Right forelimb (tissue), 1 donor: Measurements from ENCODE around the gene TXN.

ENCODE experiments used
- DNase-seq: peaks from one replicate; pipeline ENCODE4 v3.0.0-alpha.2; 2018

TXN gene

GRCh38 chr9:110256380-110257096 is at the start of gene TXN:
TSS of gene TXN (minus strand) at chr9:110256507. CDS start at chr9:110256435, 72 bp downstream.
- peak; percentile 92 for DNase-seq

- no peak for DNase-seq
These were observed 46.8 kb upstream of the TXN start for GRCh38 chr9:110303133-110303532.

GRCh38 chr9:110298043-110298605 is 41.8 kb upstream of the TXN start:
- DNase-seq: no peak

GRCh38 chr9:110293248-110293647 is 36.9 kb upstream of the TXN start:
- DNase-seq: no peak

GRCh38 chr9:110291921-110292557 is 35.7 kb upstream of the TXN start:
- no peak for DNase-seq

- DNase-seq: no peak
These were observed 33.7 kb upstream of the TXN start for GRCh38 chr9:110290001-110290400.

- no peak for DNase-seq
These were observed 32.2 kb upstream of the TXN start for GRCh38 chr9:110288503-110288902.

GRCh38 chr9:110287289-110287680 is 31.0 kb upstream of the TXN start:
- no peak for DNase-seq

- DNase-seq: no peak
These were observed 28.0 kb upstream of the TXN start for GRCh38 chr9:110284211-110284844.

GRCh38 chr9:110283751-110284150 is 27.4 kb upstream of the TXN start:
- DNase-seq: no peak

- DNase-seq: no peak
These were observed 26.4 kb upstream of the TXN start for GRCh38 chr9:110282739-110283081.

- DNase-seq: no peak
These were observed 25.9 kb upstream of the TXN start for GRCh38 chr9:110282018-110282738.

GRCh38 chr9:110278080-110278707 is 21.9 kb upstream of the TXN start:
- DNase-seq: no peak

- no peak for DNase-seq
These were observed 20.5 kb upstream of the TXN start for GRCh38 chr9:110276781-110277180.

GRCh38 chr9:110270211-110270995 is 14.1 kb upstream of the TXN start:
- no peak for DNase-seq

- no peak for DNase-seq
These were observed 10.5 kb upstream of the TXN start for GRCh38 chr9:110266795-110267194.

GRCh38 chr9:110261632-110262031 is 5.3 kb upstream of the TXN start:
- no peak for DNase-seq

- DNase-seq: no peak
These were observed 4.6 kb upstream of the TXN start for GRCh38 chr9:110260911-110261310.

GRCh38 chr9:110259566-110259965 is 3.3 kb upstream of the TXN start:
- no peak for DNase-seq

GRCh38 chr9:110258690-110259091 is 2.4 kb upstream of the TXN start:
- DNase-seq: no peak

- DNase-seq: no peak
These were observed 1.6 kb upstream of the TXN start for GRCh38 chr9:110257956-110258355.
